Ovary (tissue), 9 donors: ENCODE results near the gene DMAC2. TPM values are rescaled to one million over a fixed set of nuclear protein-coding genes. Genes with fewer than 3 reads are reported as not detected.

Experiments
- DNase-seq, 5 donors: peaks; one replicate each; pipeline ENCODE4 v3.0.0-alpha.2; 2019 to 2020
- H3K27ac ChIP-seq, 2 donors: fragments of 200-600 bp; one replicate each; pipeline versions ENCODE4 v1.5.1 to v1.8.0; 2019 to 2022
- H3K27me3 ChIP-seq: fragments of 200-600 bp; one replicate; pipeline ENCODE4 v1.8.0; 2022
- H3K36me3 ChIP-seq: fragments of 200-600 bp; sonication (generic); one replicate; pipeline ENCODE4 v1.5.1; 2019
- H3K4me1 ChIP-seq: one replicate; pipeline ENCODE4 v1.8.1; 2013; ENCODE audit warnings: mild to moderate bottlenecking, moderate library complexity; ENCODE audit not compliant: insufficient read depth
- H3K4me3 ChIP-seq: fragments of 200-600 bp; sonication (generic); one replicate; pipeline ENCODE4 v1.5.1; 2017
- H3K9me3 ChIP-seq, 2 donors: fragments of 200-600 bp in 1 of 2; sonication (generic) in 1 of 2; one replicate each; pipeline versions ENCODE4 v1.5.1 to v1.8.1; 2013 to 2019; ENCODE audit warnings: mild to moderate bottlenecking in 1 of 2, moderate library complexity in 1 of 2
- EP300 ChIP-seq: sonication (generic); formaldehyde crosslinking; IDR thresholded peaks from one replicate; pipeline ENCODE4 v1.6.1; 2017; ENCODE audit warnings: antibody characterized with exemption
- POLR2A ChIP-seq: fragments of 450-650 bp; IDR thresholded peaks from one replicate; pipeline ENCODE4 v1.6.1; 2017; ENCODE audit warnings: antibody characterized with exemption, mild to moderate bottlenecking, moderate library complexity
- WGBS, 3 donors: extraction: QIAGEN DNeasy Blood & Tissue Kit in 1 of 3; methylation state at CpG; one replicate each; pipeline versions ENCODE4 v1.1.5 to v1.1.7; 2013 to 2017; 5-methylcytosine and 5-hydroxymethylcytosine counted together
- intact Hi-C, 4 donors: fragments of 100-400 bp; cut with DNase I; formaldehyde crosslinking; loops; one replicate each; pipeline versions ENCODE4 v1.11.0 to v1.15.1; 2022 to 2023
- polyA plus RNA-seq, 2 donors: library from polyadenylated mRNA; stranded (reverse); fragments of 200-250 nt in 1 of 2; fragments of 350-450 nt in 1 of 2; fragmentation: Illumina TruSeq in 1 of 2; extraction: RNeasy Lipid Tissue Mini Kit (QIAGEN cat#74804) in 1 of 2; gene quantifications; one replicate each; pipeline ENCODE4 v1.2.3, GENCODE V29; 2013 to 2014
- total RNA-seq, 7 donors: library from RNA; depleted of rRNA in 2 of 7; stranded (reverse); fragments of >200 nt in 2 of 7; fragmentation: NEBNext Ultra II Directional in 3 of 7; extraction: Animal tissue kit (Norgen Biotek cat#: 25700) in 3 of 7; gene quantifications; one replicate each; pipeline versions ENCODE4 v1.1.0 to v1.2.4, GENCODE V29; 2016 to 2023
- TF ChIP-seq, protein P1 (sequence below), 3 donors: fragments of 450-650 bp in 2 of 3; fragments of 200-600 bp in 1 of 3; IDR thresholded peaks; one replicate each; pipeline versions ENCODE4 v1.5.1 to v1.8.0; 2016 to 2022; ENCODE audit warnings: antibody characterized with exemption in 3 of 3, mild to moderate bottlenecking in 1 of 3
- donor health status: DM: no; HTN: no; CAD: no; lungs with moderate emphysema.
- donor health status: DM: no; HTN: no; CAD: no.
- donor health status: Bipolar disorder and iron deficiency.
- donor health status: DM: yes; HTN: yes; CAD: no.
- donor health status: DM: no; HTN: no; CAD: no.
- donor health status: DM: yes; HTN: yes; CAD: no.

DMAC2 gene
- total and polyA plus RNA-seq, 9 donors = 23.1 to 35.9 (median 31.1) TPM

- intact Hi-C loops = no loop called here
- H3K36me3 ChIP-seq = no peaks in the 10 kb centered on the region
- no peak for DNase-seq
- H3K27ac ChIP-seq = no peak overlapping the region
- no peak overlapping the region for H3K4me3 ChIP-seq
- peaks cover 6% of the 10 kb centered on the region for H3K4me1 ChIP-seq
- WGBS, 3 donors = 81 to 86% (median 83%) methylated on average over 19 to 21 of the region's 21 CpGs
- no peaks in the 10 kb centered on the region for H3K9me3 ChIP-seq
- TF ChIP-seq EP300 = no peak
- no peak for TF ChIP-seq POLR2A
- TF ChIP-seq, protein P1, sequence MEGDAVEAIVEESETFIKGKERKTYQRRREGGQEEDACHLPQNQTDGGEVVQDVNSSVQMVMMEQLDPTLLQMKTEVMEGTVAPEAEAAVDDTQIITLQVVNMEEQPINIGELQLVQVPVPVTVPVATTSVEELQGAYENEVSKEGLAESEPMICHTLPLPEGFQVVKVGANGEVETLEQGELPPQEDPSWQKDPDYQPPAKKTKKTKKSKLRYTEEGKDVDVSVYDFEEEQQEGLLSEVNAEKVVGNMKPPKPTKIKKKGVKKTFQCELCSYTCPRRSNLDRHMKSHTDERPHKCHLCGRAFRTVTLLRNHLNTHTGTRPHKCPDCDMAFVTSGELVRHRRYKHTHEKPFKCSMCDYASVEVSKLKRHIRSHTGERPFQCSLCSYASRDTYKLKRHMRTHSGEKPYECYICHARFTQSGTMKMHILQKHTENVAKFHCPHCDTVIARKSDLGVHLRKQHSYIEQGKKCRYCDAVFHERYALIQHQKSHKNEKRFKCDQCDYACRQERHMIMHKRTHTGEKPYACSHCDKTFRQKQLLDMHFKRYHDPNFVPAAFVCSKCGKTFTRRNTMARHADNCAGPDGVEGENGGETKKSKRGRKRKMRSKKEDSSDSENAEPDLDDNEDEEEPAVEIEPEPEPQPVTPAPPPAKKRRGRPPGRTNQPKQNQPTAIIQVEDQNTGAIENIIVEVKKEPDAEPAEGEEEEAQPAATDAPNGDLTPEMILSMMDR (IDR thresholded peaks at IDR 0.05) = no peak
- no peaks in the 10 kb centered on the region for H3K27me3 ChIP-seq
Measured at GRCh38 chr19:41424335-41425173, 15.2 kb downstream of the DMAC2 start.

DNA sequence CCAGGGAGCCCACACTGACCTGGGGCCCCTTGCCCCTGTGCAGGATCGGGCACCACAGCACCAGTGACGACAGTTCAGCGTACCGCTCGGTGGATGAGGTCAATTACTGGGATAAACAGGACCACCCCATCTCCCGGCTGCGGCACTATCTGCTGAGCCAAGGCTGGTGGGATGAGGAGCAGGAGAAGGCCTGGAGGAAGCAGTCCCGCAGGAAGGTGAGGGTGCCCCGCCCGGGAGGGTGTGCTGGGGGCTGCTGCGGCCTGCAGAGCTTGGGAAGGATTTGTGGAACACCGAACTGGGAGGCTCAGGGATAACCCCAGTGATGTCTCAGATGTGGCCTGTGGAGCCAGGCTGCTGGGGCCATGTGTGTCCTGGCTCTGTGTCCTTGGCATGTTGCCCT, 16.8 kb downstream of the DMAC2 start:
- H3K9me3 ChIP-seq = no peaks in the 10 kb centered on the region
- no peak for DNase-seq
- no peaks in the 10 kb centered on the region for H3K36me3 ChIP-seq
- H3K4me1 ChIP-seq = peaks cover 5% of the 10 kb centered on the region
- no peak overlapping the region for H3K27ac ChIP-seq
- no peak overlapping the region for H3K4me3 ChIP-seq
- no peaks in the 10 kb centered on the region for H3K27me3 ChIP-seq
- 86 to 92% (median 89%) methylated on average over 12 of the region's 12 CpGs for WGBS, 3 donors
- intact Hi-C loops = no loop called here
- TF ChIP-seq POLR2A (no peak), EP300 (no peak)
- TF ChIP-seq, protein P1 (IDR thresholded peaks at IDR 0.05) = no peak

DNA sequence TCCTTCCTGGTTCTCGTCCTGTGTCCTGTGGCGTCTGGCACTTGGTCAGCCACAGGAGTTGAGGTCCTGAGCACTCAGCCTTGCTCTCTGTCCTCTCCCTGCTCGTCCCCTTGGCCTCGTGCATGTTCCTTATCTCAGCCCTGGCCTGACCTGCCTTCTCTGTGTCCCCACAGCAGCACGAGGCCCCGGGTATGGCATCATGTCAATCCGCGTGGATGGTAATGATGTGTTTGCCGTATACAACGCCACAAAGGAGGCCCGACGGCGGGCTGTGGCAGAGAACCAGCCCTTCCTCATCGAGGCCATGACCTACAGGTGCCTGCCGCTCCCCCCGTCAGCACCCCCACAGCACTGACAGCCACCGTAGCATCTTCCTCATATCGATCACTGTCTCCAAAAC, 17.3 kb downstream of the DMAC2 start:
- H3K27ac ChIP-seq = no peak overlapping the region
- peaks cover 4% of the 10 kb centered on the region for H3K4me1 ChIP-seq
- no peaks in the 10 kb centered on the region for H3K36me3 ChIP-seq
- TF ChIP-seq POLR2A (no peak), EP300 (no peak)
- TF ChIP-seq, protein P1 (IDR thresholded peaks at IDR 0.05) = no peak
- H3K27me3 ChIP-seq = no peaks in the 10 kb centered on the region
- H3K9me3 ChIP-seq = no peaks in the 10 kb centered on the region
- intact Hi-C loops = no loop called here
- H3K4me3 ChIP-seq = no peak overlapping the region
- WGBS, 3 donors = 77 to 83% (median 82%) methylated on average over 18 of the region's 18 CpGs
- DNase-seq = no peak

GRCh38 chr19:41421973-41422372, 17.7 kb downstream of the DMAC2 start:
- TF ChIP-seq POLR2A (no peak), EP300 (no peak)
- TF ChIP-seq, protein P1 (IDR thresholded peaks at IDR 0.05) = no peak
- H3K27ac ChIP-seq = no peak overlapping the region
- 90 to 94% (median 93%) methylated on average over 20 of the region's 20 CpGs for WGBS, 3 donors
- no peak overlapping the region for H3K4me3 ChIP-seq
- intact Hi-C loops = no loop called here
- no peaks in the 10 kb centered on the region for H3K9me3 ChIP-seq
- H3K4me1 ChIP-seq = peaks cover 4% of the 10 kb centered on the region
- DNase-seq = no peak
- no peaks in the 10 kb centered on the region for H3K27me3 ChIP-seq
- no peaks in the 10 kb centered on the region for H3K36me3 ChIP-seq
